COLO668 (cell line): ENCODE measurements around the gene CEP78.
A peak's percentile ranks its signal among the peaks of the same experiment; 100 is the strongest.

Experiments
- DNase-seq: peaks from one replicate; lab custom pipeline; 2025; ENCODE audit not compliant: unreplicated experiment; lab: John Stamatoyannopoulos, UW

The CEP78 gene

DNA sequence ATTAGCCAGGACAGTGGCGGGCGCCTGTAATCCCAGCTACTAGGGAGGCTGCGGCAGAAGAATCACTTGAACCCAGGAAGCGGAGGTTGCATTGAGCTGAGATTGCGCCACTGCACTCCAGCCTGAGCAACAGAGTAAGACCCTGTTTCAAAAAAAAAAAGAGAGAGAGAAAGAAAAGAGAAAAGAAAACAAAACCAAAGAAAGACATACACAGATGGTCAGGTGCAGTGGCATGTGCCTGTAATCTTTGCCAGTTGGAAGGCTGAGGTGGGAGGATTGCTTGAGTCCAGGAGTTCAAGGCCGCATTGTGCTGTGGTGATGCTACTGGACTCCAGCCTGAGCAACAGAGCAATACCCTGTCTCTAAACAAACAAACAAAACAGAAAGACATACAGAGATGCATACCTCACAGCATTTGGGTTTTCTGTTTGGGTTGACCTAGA is 51.1 kb downstream of the CEP78 start:
- DNase-seq: no peak

GRCh38 chr9:78288214-78288892 is 52.5 kb downstream of the CEP78 start:
- no peak for DNase-seq

DNA sequence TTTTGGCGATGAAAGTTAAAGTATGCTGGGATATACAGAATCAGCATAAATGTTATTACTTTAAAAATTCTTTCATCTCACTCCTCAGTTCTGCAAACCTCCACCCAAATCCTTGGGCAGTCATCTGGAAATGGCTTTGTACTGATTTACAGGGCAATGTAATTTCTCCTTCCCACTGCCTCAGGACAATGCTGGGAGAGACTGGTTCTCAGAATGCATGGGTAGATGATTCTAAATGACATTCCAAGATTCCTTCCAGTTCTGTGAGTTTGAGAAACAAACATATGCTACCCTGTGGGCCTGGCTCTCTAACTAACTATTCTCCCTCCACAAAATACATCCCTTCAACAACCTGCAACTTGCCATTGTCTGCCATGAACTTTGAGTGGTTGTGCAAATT is 53.6 kb downstream of the CEP78 start:
- DNase-seq: no peak

DNA sequence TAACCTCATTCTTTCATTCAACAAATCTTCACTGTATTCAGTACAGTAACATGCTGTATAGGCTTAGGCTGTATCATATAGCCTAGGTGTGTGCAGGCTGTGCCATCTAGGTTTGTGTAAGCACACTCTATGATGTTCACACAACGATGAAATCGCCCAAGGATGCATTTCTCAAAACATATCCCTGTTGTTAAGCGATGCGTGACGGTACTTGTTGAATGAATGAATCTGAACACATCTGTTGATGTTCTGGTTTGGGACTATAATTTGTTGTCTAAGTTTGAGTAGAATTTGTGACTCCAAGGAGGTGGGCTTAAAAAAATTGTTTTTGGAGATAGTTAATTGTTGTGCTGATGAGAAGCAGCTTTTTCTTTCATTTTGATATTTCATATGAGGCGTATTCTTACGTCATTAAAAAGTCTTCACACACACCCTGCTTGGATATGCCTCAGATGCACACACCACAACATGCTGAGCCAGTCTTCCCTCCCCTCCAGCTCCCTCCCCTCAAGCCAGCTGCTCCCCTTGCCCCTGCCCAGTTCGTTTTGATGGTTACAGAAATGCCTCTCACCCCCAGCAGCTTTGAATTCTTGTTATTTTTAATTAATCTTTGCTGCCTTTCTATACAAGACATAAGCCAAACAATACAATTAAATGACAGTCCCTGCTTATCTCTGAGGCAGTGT is 55.5 kb downstream of the CEP78 start:
- DNase-seq: peak; percentile 22

DNA sequence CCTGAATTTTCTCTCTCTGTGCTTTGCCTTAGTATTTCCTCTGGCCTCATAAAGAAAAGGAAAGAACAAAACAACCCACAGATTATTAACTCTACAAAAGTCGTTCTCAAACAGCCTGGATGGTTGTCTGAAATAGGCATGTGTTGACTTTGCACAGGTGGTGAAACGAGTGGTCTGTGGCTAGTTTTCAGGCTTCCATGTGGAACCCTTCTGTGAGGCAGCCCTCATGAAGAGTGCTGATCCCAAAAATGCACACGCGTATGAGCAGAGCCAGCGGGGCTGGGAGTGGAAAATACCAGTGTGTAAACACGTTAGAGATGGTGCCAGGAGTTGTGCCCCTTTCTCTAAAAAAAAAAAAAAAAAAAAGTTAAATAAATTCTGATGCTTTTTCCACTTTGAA is 56.2 kb downstream of the CEP78 start:
- DNase-seq: peak; percentile 12

DNA sequence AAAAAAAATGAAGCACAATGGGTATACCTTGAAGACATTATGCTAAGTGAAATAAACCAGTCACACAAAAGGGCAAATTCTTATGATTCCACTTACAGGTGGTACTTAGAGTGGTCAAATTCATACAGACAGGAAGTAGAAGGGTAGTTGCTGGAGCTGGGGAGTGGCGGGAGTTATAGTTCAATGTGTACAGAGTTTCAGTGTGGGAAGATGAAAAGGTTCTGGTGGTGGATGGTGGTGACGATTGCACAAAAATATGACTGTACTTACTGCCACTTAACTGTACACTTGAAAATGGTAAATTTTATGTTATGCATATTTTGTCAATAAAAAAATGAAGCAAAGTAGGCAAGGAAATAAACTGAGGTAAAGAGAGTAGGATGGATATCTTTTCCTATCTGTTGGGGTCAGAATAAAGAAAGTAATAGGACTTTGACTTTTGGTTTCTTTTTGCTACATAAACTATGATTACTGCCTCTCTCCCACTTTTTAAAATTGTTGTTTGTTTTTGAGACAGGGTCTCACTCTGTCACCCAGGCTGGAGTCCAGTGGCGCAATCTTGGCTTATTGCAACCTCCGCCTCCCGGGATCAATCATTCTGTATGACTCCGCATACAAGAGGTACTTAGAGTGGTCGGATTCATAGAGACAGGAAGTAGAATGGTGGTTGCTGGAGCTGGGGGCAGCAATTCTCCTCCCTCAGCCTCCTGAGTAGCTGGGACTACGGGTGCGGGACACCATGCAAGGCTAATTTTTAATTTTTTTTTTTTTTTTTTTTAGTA is 57.0 kb downstream of the CEP78 start:
- DNase-seq: no peak

DNA sequence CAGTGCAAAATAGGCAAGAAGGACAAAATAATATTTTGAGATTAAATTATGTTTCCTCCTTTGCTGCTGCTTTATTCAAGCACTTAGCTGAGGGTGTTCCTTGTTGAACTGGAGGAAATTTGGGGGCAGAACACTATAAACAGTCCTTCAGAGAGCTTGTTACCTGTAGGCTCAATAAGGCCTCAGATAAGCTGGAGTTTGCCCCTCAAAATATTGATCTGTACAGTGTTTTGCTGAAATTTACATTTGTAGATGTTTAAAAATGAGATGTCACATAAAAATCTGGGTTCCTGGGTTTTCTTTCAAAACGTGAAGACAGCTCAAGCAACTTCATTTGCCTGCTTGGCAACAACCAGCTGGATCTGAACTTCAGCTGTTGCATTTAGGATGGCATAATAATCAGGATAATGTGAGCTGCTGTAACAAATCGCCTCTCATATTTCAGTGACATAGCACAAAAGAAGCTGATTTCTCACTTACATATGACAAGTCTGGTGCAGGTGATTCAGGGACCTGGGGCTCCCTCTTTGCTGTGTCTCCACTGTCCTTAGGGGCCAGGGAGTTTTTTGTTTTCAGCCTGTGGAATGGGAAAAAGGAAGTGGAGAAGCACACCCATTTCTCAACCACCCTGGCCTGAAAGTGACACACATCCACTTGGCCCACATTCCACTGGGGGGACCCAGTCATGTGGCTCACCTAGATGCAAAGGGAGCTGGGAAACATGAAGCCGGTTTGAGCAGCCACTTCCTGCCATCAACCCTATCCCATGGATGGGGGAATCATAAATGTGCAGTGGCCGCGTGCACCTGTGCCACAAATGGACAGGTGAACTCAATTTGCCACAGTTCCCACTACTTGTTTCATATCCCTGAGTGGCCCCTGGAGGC is 58.7 kb downstream of the CEP78 start:
- no peak for DNase-seq

- DNase-seq: no peak
Observed at GRCh38 chr9:78295177-78295575, 59.3 kb downstream of the CEP78 start.

DNA sequence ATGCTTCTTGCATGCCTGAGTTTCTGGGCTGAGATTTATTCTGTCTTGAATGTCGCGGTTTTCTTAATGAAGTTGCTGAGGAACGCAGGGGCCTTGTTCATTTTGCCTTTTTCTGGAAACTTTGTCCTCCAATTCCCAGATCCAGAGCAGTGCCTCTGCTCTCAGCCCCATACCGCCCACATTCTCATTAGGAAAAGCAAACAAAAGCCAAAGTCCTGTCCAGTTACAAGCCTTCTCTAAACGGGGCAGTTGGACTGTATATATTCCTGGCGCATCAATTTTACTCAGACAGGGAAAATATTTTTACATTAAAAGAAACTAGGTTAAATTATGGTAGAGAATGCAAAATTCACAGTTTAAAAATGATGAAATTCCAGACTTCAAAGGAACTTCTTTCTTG is 59.9 kb downstream of the CEP78 start:
- no peak for DNase-seq

DNA sequence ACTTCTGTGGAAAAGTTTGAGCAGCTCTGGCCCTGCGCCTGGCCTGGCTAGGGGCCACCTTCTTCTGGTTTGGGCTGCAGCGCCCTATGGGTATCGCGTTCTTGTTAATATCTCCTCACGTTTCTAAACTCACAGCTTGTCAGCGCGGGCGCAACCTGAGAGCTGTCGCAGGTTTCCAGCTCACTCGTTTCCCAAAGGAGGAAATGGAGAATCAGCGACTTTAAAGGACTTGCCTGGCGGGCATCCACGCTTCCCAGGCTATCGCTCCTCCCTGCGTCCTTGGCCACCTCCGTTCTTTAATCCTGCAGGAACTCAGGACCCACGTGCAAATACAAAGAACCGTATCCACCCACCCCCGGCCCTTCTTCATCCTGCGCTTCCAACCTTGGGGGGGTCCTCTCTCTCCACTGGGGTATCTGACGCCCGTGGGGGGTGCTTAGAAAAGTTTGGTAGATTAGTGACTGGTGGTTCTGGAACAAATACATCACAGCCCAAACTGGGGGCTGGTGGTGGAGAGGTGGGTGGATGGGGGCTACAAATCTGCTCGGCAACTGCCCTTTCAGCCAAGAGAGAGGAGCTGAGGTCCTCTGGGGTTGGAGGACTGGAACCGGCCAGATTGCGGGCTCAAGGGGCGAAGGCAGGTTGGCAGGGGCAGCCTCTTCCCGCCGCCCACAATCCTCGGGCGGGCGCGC is 60.5 kb downstream of the CEP78 start:
- peak; percentile 57 for DNase-seq

DNA sequence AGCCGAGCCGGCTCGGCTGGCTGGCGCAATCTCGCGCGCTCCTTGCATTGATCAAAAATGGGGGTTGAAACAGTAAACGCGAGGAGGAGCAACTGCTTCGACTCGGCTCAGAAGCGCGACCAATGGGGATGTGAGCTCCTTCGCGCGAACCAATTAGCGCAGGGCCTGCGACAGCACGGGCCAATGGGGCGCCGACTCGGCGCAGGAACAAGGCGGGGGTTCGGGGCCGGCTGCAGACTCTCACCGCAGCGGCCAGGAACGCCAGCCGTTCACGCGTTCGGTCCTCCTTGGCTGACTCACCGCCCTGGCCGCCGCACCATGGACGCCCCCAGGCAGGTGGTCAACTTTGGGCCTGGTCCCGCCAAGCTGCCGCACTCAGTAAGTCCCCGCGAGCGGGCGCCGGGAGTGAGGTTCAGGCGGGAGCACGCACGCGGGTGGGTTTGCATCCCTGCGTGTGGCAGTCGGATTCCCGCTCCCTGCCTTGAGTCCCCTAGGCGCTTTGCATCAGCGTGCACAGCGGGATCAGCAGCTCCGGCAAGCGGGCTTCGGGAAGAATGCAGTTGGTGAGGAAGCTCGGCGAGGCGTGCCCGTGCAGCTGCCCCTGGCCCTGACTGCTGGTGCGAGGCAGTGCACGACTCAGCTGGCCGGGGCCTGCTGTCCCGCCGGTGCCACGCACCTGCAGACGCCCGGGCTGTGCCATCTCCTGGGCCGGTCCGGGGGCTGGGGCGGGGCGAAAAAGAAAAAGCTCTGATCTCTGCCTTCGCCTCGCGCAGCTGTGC is 61.2 kb downstream of the CEP78 start, which contains the start of gene PSAT1:
Gene PSAT1, plus strand, starts transcription at position 233 of the 779 bp plus-strand sequence. Its CDS starts 86 bp downstream, at position 319.
- peak; percentile 95 for DNase-seq

DNA sequence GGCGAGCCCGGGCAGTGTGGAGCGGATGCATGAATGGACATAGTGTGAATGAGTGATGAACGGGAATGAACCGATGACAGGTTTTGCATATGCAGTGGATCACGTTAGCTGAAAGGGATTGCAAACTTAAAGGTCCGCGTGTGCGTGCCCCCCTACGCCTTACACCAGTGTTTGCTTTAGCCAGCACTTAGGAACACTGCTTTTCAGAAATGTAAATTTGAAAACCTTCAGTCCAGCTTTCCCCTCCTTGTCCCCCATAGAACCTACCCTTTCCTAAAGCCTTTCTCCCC is 61.7 kb downstream of the CEP78 start:
- no peak for DNase-seq

GRCh38 chr9:78298046-78298765 is 62.3 kb downstream of the CEP78 start:
- DNase-seq: peak; percentile 25

- DNase-seq: no peak
Observed at GRCh38 chr9:78300209-78300608, 64.3 kb downstream of the CEP78 start.

DNA sequence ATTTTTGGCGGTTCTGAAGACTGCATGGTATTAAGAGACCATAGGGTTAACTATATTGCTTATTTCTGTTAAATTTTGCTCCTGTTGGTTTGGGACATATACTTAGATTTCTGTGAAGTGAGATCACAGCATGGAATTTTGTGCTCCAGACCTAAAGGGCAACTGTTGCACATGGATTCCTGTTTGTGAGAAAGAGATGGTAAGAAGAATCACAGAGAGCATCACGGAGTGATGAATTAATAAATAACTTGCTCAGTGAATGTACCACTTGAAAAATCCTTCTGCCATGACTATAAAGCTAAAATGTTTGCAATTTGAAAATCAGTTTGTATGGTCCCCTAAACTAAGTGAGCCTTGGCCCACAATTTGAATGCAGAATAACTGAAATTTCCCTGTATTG is 65.6 kb downstream of the CEP78 start:
- no peak for DNase-seq

DNA sequence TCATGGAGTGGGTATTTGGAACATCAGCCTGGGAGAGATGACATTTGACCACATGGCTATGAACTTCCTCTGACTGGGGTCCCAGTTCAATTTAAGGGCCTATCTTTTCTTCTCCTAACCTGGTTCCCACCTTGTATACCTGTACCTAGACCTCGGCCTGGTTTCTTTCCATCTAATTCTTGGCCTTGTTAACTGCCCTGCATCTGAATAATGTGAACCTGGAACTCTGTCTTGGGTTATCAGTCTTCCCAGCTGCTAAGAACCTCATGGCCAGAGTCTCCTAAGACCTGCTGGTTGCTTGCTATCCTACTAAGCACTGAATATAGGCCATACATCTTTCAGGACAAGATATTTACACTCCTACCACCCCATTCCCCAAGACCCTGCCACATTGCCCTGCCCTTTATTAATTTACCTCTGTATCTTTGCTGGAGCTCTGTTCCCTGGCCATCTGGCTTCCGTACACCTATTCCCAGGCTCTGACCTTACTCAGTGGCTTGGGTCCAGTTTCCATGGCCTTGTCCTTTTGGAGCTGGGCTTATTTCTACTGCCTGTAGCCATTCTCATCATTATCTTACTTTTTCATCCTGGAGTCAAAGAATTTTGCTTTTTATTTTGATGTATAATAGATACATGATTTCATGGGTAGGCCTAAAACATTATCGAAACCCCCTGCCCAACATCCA is 67.6 kb downstream of the CEP78 start:
- no peak for DNase-seq

DNA sequence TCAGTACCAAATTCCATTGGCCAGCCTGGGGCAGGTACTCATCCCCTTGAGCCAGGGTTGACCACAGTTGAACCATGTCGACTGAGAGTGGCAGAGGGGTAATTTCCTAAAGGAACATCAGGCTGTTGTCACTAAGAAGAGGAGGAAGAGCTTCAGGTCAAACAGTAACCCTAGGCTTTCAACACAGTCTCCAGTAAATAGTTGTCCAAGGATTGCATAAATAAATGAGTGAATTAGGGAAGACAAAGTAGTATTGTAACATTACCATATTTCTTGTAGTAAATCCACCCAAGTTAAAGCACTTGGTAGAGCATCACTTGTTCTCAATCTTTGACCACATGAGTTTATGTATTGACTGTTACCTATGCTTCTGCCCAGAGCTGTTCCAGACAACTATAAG is 68.5 kb downstream of the CEP78 start:
- DNase-seq: no peak

- no peak for DNase-seq
Observed at GRCh38 chr9:78306222-78307076, 70.6 kb downstream of the CEP78 start.
